Brain microvascular endothelial cell (primary cell): ENCODE data around the gene LGALS3.
A peak's percentile ranks its signal among the peaks of the same experiment; 100 is the strongest.
"Not testable (repeated sequence)": the region's sequence is repeated elsewhere in the genome, so short reads cannot be mapped to it uniquely, and the experiment has no call there.

Experiments used
- DNase-seq: peaks from one replicate; pipeline ENCODE4 v3.0.0-alpha.2; 2020
- H3K27ac ChIP-seq: fragments of 250-450 bp; sonication (Bioruptor Pico); 2 replicates; pipeline ENCODE4 v1.5.1; 2020; ENCODE audit warnings: mild to moderate bottlenecking, moderate library complexity
- H3K27me3 ChIP-seq: fragments of 250-450 bp; sonication (Bioruptor Pico); replicated peaks from 2 replicates; pipeline ENCODE4 v1.5.1; 2020; ENCODE audit warnings: mild to moderate bottlenecking
- H3K36me3 ChIP-seq: fragments of 250-450 bp; sonication (Bioruptor Pico); replicated peaks from 2 replicates; pipeline ENCODE4 v1.5.1; 2020; ENCODE audit warnings: mild to moderate bottlenecking
- H3K4me3 ChIP-seq: 2 replicates; pipeline ENCODE4 v1.5.1; 2011; ENCODE audit warnings: low read depth, mild to moderate bottlenecking, control low read depth, low read length, moderate library complexity
- in situ Hi-C: cut with HindIII; loops from 2 replicates; pipeline ENCODE4 v1.10.0; 2017; ENCODE audit warnings: low sequenced_read_pairs, low pct_ligation_motif_present
- TF ChIP-seq, protein P1 (sequence below): IDR thresholded peaks from 2 replicates; pipeline ENCODE4 v1.5.1; 2011; ENCODE audit warnings: low read depth, mild to moderate bottlenecking, moderate library complexity, low read length, control low read depth, inconsistent platforms; ENCODE audit errors: missing control alignments

Gene LGALS3

DNA sequence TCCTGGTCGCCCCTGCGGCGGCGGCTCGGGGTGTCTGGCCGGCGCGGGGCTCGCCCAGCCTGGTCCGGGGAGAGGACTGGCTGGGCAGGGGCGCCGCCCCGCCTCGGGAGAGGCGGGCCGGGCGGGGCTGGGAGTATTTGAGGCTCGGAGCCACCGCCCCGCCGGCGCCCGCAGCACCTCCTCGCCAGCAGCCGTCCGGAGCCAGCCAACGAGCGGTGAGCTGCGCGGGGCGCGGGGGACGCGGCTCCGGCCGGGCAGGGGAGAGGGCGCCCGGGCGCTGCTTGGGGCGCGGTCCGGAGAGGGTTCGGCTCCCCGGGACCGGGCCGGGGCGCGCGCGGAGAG lies at the start of gene LGALS3:
LGALS3 (plus strand) TSS at position 167 of the 342 bp plus-strand sequence. CDS start 8,122 bp downstream, outside the sequence.
- peak within 1 kb of the TSS; percentile 74 for H3K4me3 ChIP-seq
- in situ Hi-C loops = no loop called here
- no peak for DNase-seq
- TF ChIP-seq, protein P1, sequence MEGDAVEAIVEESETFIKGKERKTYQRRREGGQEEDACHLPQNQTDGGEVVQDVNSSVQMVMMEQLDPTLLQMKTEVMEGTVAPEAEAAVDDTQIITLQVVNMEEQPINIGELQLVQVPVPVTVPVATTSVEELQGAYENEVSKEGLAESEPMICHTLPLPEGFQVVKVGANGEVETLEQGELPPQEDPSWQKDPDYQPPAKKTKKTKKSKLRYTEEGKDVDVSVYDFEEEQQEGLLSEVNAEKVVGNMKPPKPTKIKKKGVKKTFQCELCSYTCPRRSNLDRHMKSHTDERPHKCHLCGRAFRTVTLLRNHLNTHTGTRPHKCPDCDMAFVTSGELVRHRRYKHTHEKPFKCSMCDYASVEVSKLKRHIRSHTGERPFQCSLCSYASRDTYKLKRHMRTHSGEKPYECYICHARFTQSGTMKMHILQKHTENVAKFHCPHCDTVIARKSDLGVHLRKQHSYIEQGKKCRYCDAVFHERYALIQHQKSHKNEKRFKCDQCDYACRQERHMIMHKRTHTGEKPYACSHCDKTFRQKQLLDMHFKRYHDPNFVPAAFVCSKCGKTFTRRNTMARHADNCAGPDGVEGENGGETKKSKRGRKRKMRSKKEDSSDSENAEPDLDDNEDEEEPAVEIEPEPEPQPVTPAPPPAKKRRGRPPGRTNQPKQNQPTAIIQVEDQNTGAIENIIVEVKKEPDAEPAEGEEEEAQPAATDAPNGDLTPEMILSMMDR = no peak
- H3K27me3 ChIP-seq = no peaks in the 10 kb centered on the region
- no peaks in the 10 kb centered on the region for H3K36me3 ChIP-seq
- H3K27ac ChIP-seq = peak within 1 kb of the TSS; percentile 45

DNA sequence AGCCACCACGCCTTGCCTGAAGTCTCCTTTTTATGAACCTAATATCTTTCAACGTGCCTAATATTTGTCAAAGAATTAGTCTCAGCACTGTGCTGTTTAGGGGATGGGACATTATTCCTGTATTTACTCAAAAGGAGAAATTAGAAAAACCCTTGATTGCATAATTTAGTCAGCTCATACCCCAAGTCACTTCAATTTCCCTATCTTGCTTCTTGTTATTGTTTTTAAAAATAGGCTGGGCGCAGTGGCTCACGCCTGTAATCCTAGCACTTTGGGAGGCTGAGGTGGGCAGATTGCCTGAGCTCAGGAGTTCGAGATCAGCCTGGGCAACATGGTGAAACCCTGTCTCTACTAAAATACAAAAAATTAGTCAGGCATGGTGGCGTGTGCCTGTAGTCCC lies 49.1 kb upstream of the LGALS3 start:
- H3K27ac ChIP-seq, H3K4me3 ChIP-seq, H3K27me3 ChIP-seq, H3K36me3 ChIP-seq, DNase-seq, in situ Hi-C loops: not testable (repeated sequence)

DNA sequence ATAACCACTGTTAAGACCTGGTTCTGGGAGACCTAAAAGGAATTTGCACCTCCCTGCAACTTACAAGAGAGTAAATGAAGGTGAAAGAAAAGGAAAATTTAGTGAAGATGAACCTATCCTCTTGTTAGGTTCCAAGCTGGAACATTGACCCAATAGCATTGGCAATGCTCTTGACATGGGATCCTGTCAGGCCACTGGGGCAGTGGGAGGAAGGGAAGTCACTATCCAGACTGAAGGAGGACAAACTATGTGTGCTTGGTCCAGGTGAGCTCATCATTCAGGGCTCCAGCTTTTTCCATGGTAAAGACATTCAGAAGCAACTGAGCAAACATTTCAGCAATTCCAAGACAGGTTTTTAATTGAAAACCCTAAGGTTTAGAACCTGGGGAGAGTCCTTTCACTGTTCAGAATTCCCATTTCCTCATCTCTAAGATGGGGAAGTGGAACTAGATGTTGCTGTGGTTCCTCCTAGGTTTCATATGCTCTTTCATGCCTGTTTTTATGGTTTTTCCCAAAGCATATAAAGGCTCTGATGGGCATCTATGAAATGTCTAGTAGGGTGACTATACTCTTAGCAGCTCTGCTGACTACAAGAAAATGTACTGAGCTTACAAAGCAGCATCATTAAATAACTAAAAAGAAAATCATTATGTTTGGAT lies 44.5 kb upstream of the LGALS3 start:
- no peak for DNase-seq

DNA sequence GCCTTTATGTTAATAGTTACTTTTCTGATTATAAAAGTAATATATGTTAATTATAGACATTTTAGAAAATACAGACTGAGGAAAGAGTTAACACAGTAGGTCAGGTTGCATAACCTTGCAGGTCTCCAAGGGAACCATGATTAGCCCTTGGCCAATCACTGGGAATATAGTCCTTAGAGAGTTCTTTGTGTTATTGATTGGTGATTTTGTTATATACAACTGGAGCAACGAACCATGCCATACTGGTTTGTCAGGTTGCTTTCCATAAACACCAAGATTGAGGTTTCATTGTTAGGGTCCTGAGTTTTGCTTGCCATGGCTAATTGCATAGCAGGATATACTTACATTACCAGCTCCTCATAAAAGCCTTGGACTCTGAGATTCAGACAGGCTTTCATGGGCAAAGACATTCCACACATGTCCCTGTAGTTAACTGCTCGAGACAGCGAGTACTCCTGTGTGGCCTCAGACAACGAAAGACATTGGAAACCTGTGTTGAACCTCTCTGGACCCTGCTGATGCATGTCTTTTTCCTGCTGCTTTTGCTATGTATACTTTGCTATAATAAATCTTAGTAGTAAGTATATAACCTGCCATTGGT lies 43.9 kb upstream of the LGALS3 start:
- Histone ChIP-seq H3K4me3 (no peak overlapping the region), H3K27me3 (no peaks in the 10 kb centered on the region), H3K36me3 (no peaks in the 10 kb centered on the region), H3K27ac (no peak overlapping the region)
- in situ Hi-C loops = no loop called here
- TF ChIP-seq, protein P1 = no peak
- no peak for DNase-seq

More for the DNA sequence above, 44.5 kb upstream of the LGALS3 start:
- H3K27ac ChIP-seq = no peak overlapping the region
- no peak overlapping the region for H3K4me3 ChIP-seq
- in situ Hi-C loops = no loop called here
- H3K36me3 ChIP-seq = no peaks in the 10 kb centered on the region
- no peaks in the 10 kb centered on the region for H3K27me3 ChIP-seq
- TF ChIP-seq, protein P1 = no peak

DNA sequence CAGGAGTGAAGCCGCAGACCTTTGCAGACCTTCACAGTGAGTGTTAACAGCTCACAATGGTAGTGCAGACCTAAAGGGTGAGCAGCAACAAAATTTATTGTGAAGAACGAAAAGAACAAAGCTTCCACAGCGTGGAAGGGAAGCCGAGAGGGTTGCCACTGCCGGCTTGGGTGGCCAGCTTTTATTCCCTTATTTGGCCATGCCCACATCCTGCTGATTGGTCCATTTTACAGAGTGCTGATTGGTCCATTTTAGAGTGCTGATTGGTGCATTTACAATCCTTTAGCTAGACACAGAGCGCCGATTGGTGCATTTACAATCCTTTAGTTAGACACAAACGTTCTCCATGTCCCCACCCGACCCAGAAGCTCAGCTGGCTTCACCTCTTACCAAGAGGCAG lies 42.1 kb upstream of the LGALS3 start:
- H3K36me3 ChIP-seq = no peaks in the 10 kb centered on the region
- H3K27ac ChIP-seq = no peak overlapping the region
- in situ Hi-C loops = no loop called here
- H3K27me3 ChIP-seq = no peaks in the 10 kb centered on the region
- DNase-seq = no peak
- no peak overlapping the region for H3K4me3 ChIP-seq
- TF ChIP-seq, protein P1 = no peak

DNA sequence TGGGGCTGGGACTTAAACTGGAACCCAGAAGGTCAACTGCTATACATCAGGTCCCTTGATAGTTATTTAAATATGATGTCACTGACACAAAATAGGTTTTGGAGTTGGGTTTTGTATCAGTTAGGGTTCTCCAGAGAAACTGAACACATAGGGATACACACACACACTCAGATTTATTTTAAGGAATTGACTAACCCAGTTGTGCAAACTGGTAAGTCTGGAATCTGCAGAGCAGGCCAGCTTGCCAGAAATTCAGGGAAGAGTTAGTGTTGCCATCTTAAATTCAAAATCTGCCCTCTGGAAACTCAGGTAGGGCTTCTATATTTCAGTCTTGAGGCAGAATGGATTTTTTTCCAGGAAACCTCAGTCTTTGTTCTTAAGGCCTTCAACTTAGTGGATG lies 40.7 kb upstream of the LGALS3 start:
- no peak overlapping the region for H3K27ac ChIP-seq

More for the DNA sequence above, 40.7 kb upstream of the LGALS3 start:
- H3K27me3 ChIP-seq = no peaks in the 10 kb centered on the region
- TF ChIP-seq, protein P1 = no peak
- in situ Hi-C loops = no loop called here
- DNase-seq = no peak
- no peaks in the 10 kb centered on the region for H3K36me3 ChIP-seq
- H3K4me3 ChIP-seq = no peak overlapping the region
